ENCODE measurements around the gene SLC35G4.
A peak's percentile ranks its signal among the peaks of the same experiment; 100 is the strongest.

The SLC35G4 gene

GRCh38 chr18:11570769-11571412 lies 38.5 kb upstream of the SLC35G4 start:
- TF ChIP-seq CTCF (IDR thresholded peaks at IDR 0.05; ENCODE audit: low read depth, low read length) = peak; percentile 11; the same call in 1 of the 2 replicates
- no peaks in the 10 kb centered on the region for H3K36me3 ChIP-seq
- H3K4me1 ChIP-seq = no peaks in the 10 kb centered on the region
- H3K4me3 ChIP-seq (ENCODE audit: low read depth, low read length) = no peak overlapping the region
- no peaks in the 10 kb centered on the region for H3K9me3 ChIP-seq
- H3K27me3 ChIP-seq = no peaks in the 10 kb centered on the region
- DNase-seq = no peak

GRCh38 chr18:11572201-11572600 lies 37.2 kb upstream of the SLC35G4 start:
- Histone ChIP-seq H3K9me3 (no peaks in the 10 kb centered on the region), H3K36me3 (no peaks in the 10 kb centered on the region), H3K27me3 (no peaks in the 10 kb centered on the region), H3K4me3 (ENCODE audit: low read depth, low read length) (no peak overlapping the region), H3K4me1 (no peaks in the 10 kb centered on the region)
- TF ChIP-seq CTCF (IDR thresholded peaks at IDR 0.05; ENCODE audit: low read depth, low read length) = no peak
- DNase-seq = no peak

- Histone ChIP-seq H3K4me3 (ENCODE audit: low read depth, low read length) (no peak overlapping the region), H3K36me3 (no peaks in the 10 kb centered on the region), H3K4me1 (no peaks in the 10 kb centered on the region), H3K27me3 (no peaks in the 10 kb centered on the region), H3K9me3 (no peaks in the 10 kb centered on the region)
- no peak for TF ChIP-seq CTCF (IDR thresholded peaks at IDR 0.05; ENCODE audit: low read depth, low read length)
- no peak for DNase-seq
Measured at GRCh38 chr18:11574545-11574944, 34.9 kb upstream of the SLC35G4 start.

- H3K4me1 ChIP-seq = no peaks in the 10 kb centered on the region
- no peak overlapping the region for H3K4me3 ChIP-seq (ENCODE audit: low read depth, low read length)
- no peaks in the 10 kb centered on the region for H3K27me3 ChIP-seq
- TF ChIP-seq CTCF (IDR thresholded peaks at IDR 0.05; ENCODE audit: low read depth, low read length) = no peak
- DNase-seq = no peak
- no peaks in the 10 kb centered on the region for H3K36me3 ChIP-seq
- no peaks in the 10 kb centered on the region for H3K9me3 ChIP-seq
Measured at GRCh38 chr18:11577271-11578112, 31.9 kb upstream of the SLC35G4 start.

- Histone ChIP-seq H3K4me1 (no peaks in the 10 kb centered on the region), H3K27me3 (no peaks in the 10 kb centered on the region), H3K9me3 (no peaks in the 10 kb centered on the region), H3K36me3 (no peaks in the 10 kb centered on the region), H3K4me3 (ENCODE audit: low read depth, low read length) (no peak overlapping the region)
- no peak for TF ChIP-seq CTCF (IDR thresholded peaks at IDR 0.05; ENCODE audit: low read depth, low read length)
- DNase-seq = no peak
Measured at GRCh38 chr18:11578799-11579198, 30.6 kb upstream of the SLC35G4 start.

- no peak for DNase-seq
- no peaks in the 10 kb centered on the region for H3K9me3 ChIP-seq
- no peak for TF ChIP-seq CTCF (IDR thresholded peaks at IDR 0.05; ENCODE audit: low read depth, low read length)
Measured at GRCh38 chr18:11579916-11580315, 29.5 kb upstream of the SLC35G4 start.

More at GRCh38 chr18:11579916-11580315, 29.5 kb upstream of the SLC35G4 start:
- H3K4me3 ChIP-seq (ENCODE audit: low read depth, low read length) = no peak overlapping the region
- no peaks in the 10 kb centered on the region for H3K4me1 ChIP-seq
- H3K27me3 ChIP-seq = no peaks in the 10 kb centered on the region
- H3K36me3 ChIP-seq = no peaks in the 10 kb centered on the region

Measured in BE2C (cell line).